NCI-H2196 (cell line): ENCODE measurements around the gene YAE1.

Experiments used
- DNase-seq: peaks from one replicate; lab custom pipeline; 2025; ENCODE audit not compliant: unreplicated experiment; lab: John Stamatoyannopoulos, UW

YAE1 gene

DNA sequence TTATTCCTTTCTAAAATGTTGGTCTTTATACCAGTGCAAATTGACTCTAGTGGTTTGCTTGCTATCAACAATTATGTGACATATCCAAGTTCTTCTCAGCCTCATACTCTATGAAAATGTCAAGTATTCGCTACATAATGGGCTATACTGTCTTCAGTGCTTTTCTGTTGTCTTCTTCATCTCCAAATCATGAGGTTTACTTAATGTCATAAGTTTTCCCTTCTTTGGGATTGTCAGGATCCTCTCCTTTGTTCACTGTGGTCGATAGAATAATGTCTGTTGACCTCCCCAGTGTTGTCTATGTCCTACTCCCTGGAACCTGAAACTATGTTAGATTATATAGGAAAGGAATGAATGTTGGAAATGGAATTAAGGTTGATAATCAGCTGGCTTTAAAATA, 40.7 kb downstream of the YAE1 start:
- no peak for DNase-seq

DNA sequence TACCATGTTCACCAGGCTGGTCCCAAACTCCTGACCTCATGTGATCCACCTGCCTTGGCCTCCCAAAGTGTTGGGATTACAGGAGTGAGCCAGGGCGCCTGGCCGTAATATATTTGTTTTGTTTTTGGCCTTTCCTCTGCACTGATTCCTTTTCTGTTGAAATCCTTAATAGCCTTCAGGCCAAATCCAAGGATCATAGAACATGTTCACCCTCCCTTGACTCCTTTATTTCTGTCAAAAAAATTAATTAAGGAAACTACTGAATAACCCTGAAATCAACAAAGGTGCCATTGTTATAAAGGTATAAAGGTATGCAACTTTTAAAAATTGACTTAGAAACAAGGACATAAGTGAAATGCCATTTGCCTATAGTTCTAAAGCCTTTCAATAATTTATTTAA, 41.7 kb downstream of the YAE1 start:
- no peak for DNase-seq

DNA sequence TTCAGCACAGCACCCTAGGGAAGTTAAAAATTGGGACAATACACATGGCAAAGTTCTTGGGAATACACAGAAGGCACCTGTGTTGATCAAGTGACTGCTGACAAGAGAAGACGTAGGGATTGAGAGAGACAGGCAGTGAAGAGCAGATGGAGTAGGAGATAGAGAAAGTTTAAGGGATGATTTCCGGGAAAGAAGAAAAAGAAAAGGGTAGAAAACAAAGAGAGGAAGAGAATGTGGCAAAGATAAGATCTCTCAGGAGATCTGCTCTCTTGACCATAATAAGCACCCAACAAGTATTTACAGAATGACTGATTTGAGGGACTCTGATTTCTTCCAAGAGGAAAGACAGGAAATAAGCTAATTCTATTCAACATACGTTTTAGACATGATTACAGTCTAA, 42.1 kb downstream of the YAE1 start:
- DNase-seq: no peak

DNA sequence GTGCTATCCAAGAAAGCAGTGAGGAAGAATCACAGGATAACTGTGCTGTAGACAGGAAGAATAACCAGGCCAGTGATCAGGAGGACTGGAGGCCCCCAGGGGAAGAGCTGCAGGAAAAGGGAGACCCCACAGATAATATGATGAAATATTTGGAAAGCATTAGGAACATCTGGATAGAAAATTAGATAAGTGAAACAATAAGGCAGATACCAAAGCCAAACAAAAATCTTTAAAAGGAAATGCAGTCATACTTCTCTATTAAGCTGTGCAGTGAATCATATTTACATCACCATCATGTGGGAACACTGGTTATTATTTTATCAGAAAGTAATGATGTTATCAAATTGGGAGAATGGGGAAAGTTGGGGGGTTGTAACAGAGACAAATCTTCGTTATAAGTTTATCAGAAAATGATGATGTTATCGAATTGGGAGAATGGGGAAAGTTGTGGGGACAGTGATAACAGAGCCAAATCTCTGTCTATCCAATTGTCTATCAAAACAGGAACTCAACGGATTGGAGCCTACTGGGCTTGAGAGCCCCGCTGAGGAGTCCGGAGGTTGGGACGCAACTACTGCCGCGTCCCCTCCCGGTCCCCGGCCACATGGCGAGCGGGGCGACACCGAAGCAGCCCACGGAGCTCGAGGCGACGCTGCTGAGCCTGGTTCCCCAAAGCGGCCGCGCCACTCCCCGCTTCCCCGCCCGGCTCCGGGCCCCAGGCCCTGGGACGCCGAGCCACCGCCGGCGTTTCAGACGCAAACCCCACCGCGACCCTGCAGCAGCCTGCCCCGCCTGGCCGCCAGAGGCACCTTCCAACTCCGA, 43.1 kb downstream of the YAE1 start:
- no peak for DNase-seq

- no peak for DNase-seq
Measured at GRCh38 chr7:39609935-39610263, 43.7 kb downstream of the YAE1 start.

- DNase-seq: no peak
Measured at GRCh38 chr7:39613577-39613976, 47.4 kb downstream of the YAE1 start.

GRCh38 chr7:39614299-39614698, 48.1 kb downstream of the YAE1 start:
- no peak for DNase-seq

GRCh38 chr7:39615350-39615975, 49.3 kb downstream of the YAE1 start:
- no peak for DNase-seq

DNA sequence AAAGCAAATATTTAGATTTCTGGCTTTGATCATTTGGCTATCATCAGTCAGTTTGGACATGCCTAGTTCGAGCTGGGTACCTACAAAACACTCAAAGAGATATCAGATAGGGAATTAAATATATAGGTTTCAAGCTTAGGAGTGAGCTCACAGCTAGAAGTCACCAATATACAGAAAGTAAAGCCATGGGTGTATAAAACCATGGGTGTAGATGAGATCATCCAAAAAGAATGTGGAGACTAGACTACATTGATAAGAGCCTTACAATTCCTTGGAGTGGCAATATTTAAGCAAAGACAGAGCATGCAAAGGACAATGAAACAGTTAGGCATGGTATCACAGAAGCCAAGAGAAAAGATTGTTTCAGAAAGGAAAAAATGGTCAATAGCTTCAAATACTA, 49.9 kb downstream of the YAE1 start:
- no peak for DNase-seq

- no peak for DNase-seq
Measured at GRCh38 chr7:39617005-39617404, 50.8 kb downstream of the YAE1 start.

DNA sequence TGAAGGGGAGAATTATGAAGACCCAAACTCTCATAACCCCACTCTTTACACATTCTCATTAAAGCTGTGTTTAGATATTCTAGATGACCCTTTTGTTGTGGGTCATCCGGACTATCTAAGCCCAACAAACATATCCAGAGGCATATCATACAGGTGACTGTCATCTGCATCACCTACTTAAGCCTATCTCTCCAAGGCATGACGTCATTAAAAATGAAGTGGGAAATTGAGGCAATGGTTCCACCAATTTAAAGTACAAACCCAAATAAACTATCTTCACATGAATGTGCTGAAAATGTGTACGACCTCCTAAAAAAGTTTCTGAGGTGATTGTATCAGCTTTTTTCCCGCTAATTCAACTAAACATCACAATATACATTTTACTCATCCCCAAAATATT, 52.7 kb downstream of the YAE1 start:
- DNase-seq: no peak

GRCh38 chr7:39620486-39620885, 54.3 kb downstream of the YAE1 start:
- DNase-seq: no peak

- no peak for DNase-seq
Measured at GRCh38 chr7:39621261-39621660, 55.1 kb downstream of the YAE1 start.

DNA sequence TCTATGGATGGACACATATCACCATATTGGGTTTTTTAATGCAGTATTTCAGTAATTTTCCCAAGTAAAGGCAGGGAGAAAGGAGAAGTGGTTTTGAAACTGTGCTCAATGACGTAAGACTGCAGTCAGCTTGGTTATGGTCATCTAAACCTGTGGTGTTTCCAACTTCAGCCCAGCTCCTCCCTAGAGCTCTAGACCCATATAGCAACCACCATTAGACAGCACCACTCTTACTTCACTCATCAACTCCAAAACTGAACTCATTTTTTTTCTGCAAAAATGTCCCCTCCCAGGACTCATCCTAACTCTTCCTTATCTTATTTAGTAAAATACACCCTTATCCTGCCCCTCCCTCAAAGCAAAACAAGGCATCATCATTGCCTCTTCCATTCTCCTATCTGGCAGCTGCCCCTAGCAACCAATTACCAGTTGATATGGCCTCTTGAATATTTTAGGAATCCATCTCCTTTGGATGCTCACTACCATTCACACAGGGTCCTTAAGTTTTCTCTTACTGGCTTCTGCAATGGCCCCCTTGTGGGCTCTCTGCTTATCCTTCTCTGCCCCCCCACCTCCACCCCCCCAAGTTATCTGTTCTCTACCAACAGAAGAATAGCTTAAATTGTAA, 55.7 kb downstream of the YAE1 start:
- DNase-seq: no peak
